A673 (cell line): ENCODE data around the gene MYL3. TPM values are rescaled to one million over a fixed set of nuclear protein-coding genes. Genes with fewer than 3 reads are reported as not detected.

Experiments used
- BruUV-seq: library from RNA; stranded (reverse); fragments of 400-500 nt; replicated peaks from 2 replicates; lab custom pipeline; 2021; lab: Mats Ljungman, UMichigan
- CTCF ChIA-PET: fragments of 300-600 bp; sonication (Branson Sonifier 250); formaldehyde crosslinking; loops from one replicate; lab custom pipeline; 2022; ENCODE audit warnings: antibody characterized with exemption; lab: Charles Lee
- POLR2A ChIA-PET: fragments of 300-600 bp; sonication (Branson Sonifier 250); formaldehyde crosslinking; loops from one replicate; lab custom pipeline; 2022; ENCODE audit warnings: antibody characterized with exemption; ENCODE audit not compliant: low non-redundant PET; lab: Charles Lee
- DNase-seq: peaks from one replicate; pipeline ENCODE4 v3.0.0-alpha.2; 2015; ENCODE audit warnings: low spot score
- H3K27ac ChIP-seq: fragments of 200-600 bp; sonication (generic); 2 replicates; pipeline ENCODE4 v1.5.1; 2016; ENCODE audit warnings: mixed run types, low read depth, mild to moderate bottlenecking, mixed read lengths, antibody characterized with exemption, low read length; ENCODE audit not compliant: poor library complexity, severe bottlenecking
- H3K27me3 ChIP-seq: fragments of 200-600 bp; sonication (generic); replicated peaks from 2 replicates; pipeline ENCODE4 v1.6.1; 2017; ENCODE audit warnings: mixed run types, low read depth, mild to moderate bottlenecking, mixed read lengths, antibody characterized with exemption, low read length; ENCODE audit not compliant: insufficient read depth, poor library complexity
- H3K36me3 ChIP-seq: fragments of 200-600 bp; sonication (generic); 2 replicates; pipeline ENCODE4 v1.6.1; 2016; ENCODE audit warnings: mixed run types, mild to moderate bottlenecking, mixed read lengths, antibody characterized with exemption, low read length; ENCODE audit not compliant: insufficient read depth, poor library complexity, severe bottlenecking
- H3K4me1 ChIP-seq: fragments of 200-600 bp; sonication (generic); 2 replicates; pipeline ENCODE4 v1.6.1; 2017; ENCODE audit warnings: mixed run types, mild to moderate bottlenecking, mixed read lengths, antibody characterized with exemption, low read length; ENCODE audit not compliant: insufficient read depth, poor library complexity, severe bottlenecking
- H3K4me3 ChIP-seq: fragments of 200-600 bp; sonication (generic); 2 replicates; pipeline ENCODE4 v1.5.1; 2016; ENCODE audit warnings: low read depth, mixed run types, mild to moderate bottlenecking, mixed read lengths, low read length; ENCODE audit not compliant: poor library complexity, severe bottlenecking
- H3K9me3 ChIP-seq: fragments of 200-600 bp; sonication (generic); 2 replicates; pipeline ENCODE4 v1.6.1; 2016; ENCODE audit warnings: mixed run types, low read depth, mild to moderate bottlenecking, mixed read lengths, antibody characterized with exemption, low read length; ENCODE audit not compliant: poor library complexity, severe bottlenecking
- CTCF ChIP-seq: fragments of 300-800, 200-600 bp; sonication (generic); conservative IDR thresholded peaks from 2 replicates; pipeline ENCODE4 v1.5.1; 2017; ENCODE audit warnings: low read depth, mild to moderate bottlenecking, antibody characterized with exemption, low read length, moderate library complexity, mixed read lengths
- EZH2 ChIP-seq: fragments of 200-600 bp; sonication (generic); IDR thresholded peaks from 2 replicates; pipeline ENCODE4 v1.6.1; 2017; ENCODE audit warnings: borderline replicate concordance, low read depth, mild to moderate bottlenecking, mixed read lengths, antibody characterized with exemption, low read length; ENCODE audit not compliant: poor library complexity, severe bottlenecking
- intact Hi-C: fragments of 100-400 bp; cut with micrococcal nuclease; formaldehyde crosslinking; loops from one replicate; pipeline ENCODE4 v1.10.0; 2022; ENCODE audit not compliant: unreplicated experiment
- total RNA-seq: library from RNA; stranded (reverse); gene quantifications from 2 replicates; pipeline ENCODE4 v1.2.3, GENCODE V29; 2021

MYL3 gene
- total RNA-seq, 1 experiment from 2014 or later: not detected

- no peak overlapping the region for H3K27ac ChIP-seq
- CTCF ChIA-PET: no interaction called here
- POLR2A ChIA-PET: no interaction called here
- intact Hi-C loops: loop anchor here (5.0 kb wide), 1 partner anchor 37 kb away; no protein-coding TSS in a partner anchor
- no peaks in the 10 kb centered on the region for H3K27me3 ChIP-seq
- no peaks in the 10 kb centered on the region for H3K4me1 ChIP-seq
- H3K4me3 ChIP-seq: no peak overlapping the region
- BruUV-seq: no TSS peak
- TF ChIP-seq CTCF (no peak), EZH2 (no peak)
- H3K36me3 ChIP-seq: no peaks in the 10 kb centered on the region
- DNase-seq: no peak
- H3K9me3 ChIP-seq: no peaks in the 10 kb centered on the region
Observed at GRCh38 chr3:46904303-46905212, 41.3 kb upstream of the MYL3 start.

GRCh38 chr3:46903341-46904302 lies 40.4 kb upstream of the MYL3 start:
- intact Hi-C loops: no loop called here
- Histone ChIP-seq H3K27me3 (no peaks in the 10 kb centered on the region), H3K4me3 (no peak overlapping the region), H3K4me1 (no peaks in the 10 kb centered on the region), H3K27ac (no peak overlapping the region), H3K9me3 (no peaks in the 10 kb centered on the region), H3K36me3 (no peaks in the 10 kb centered on the region)
- no TSS peak for BruUV-seq
- ChIA-PET POLR2A (no interaction called here), CTCF (no interaction called here)
- TF ChIP-seq CTCF: no peak
- no peak for TF ChIP-seq EZH2
- no peak for DNase-seq

- no peak for DNase-seq
- Histone ChIP-seq H3K27me3 (no peaks in the 10 kb centered on the region), H3K4me3 (no peak overlapping the region), H3K27ac (no peak overlapping the region), H3K9me3 (no peaks in the 10 kb centered on the region), H3K4me1 (no peaks in the 10 kb centered on the region), H3K36me3 (no peaks in the 10 kb centered on the region)
- ChIA-PET POLR2A (no interaction called here), CTCF (no interaction called here)
- intact Hi-C loops: no loop called here
- BruUV-seq: no TSS peak
- no peak for TF ChIP-seq CTCF
- TF ChIP-seq EZH2: no peak
Observed at GRCh38 chr3:46902188-46902631, 39.0 kb upstream of the MYL3 start.
